DND-41 (cell line): ENCODE results near the gene NCS1.

ENCODE experiments used
- EZH2 ChIP-seq: IDR thresholded peaks from 3 replicates; pipeline ENCODE4 v1.6.1; 2012; ENCODE audit warnings: borderline replicate concordance, low read depth, mild to moderate bottlenecking, moderate library complexity, low read length, inconsistent platforms; ENCODE audit not compliant: severe bottlenecking
- TF ChIP-seq, protein P1 (sequence below): IDR thresholded peaks from 2 replicates; pipeline ENCODE4 v1.5.1; 2012; ENCODE audit warnings: borderline replicate concordance, low read length, moderate library complexity, mild to moderate bottlenecking; ENCODE audit not compliant: poor library complexity, severe bottlenecking; ENCODE audit errors: extremely low read depth

DNA sequence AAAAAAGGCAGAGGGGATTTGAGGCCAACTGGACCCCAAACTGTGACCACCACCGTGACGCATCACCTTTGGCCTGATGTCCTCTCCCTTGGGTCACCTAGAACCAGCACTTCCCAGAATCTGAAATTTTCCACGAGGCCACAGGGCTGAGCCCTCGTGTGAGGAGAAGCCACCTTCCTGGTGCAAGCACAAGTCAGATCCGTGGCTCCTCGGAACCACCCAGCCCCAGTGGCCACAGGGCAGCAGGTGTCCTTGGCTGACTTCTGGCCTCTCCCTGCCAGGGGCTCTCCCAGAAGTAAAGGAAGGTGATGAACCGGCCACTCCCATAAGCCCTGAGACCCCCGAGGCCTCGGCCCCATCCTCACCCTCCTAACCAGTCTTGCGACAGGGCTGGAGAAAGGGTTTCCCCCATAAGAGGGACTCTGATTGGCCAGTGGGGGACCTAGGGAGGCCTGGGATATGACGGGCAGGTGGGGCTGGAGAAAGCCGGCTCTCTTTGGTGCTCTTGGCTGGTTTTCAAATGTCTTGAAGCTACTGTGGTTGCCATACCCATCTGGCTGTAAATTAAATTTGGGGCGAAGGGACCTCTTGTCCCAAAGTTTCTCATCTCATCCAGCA lies 72.5 kb downstream of the NCS1 start:
- TF ChIP-seq, protein P1, sequence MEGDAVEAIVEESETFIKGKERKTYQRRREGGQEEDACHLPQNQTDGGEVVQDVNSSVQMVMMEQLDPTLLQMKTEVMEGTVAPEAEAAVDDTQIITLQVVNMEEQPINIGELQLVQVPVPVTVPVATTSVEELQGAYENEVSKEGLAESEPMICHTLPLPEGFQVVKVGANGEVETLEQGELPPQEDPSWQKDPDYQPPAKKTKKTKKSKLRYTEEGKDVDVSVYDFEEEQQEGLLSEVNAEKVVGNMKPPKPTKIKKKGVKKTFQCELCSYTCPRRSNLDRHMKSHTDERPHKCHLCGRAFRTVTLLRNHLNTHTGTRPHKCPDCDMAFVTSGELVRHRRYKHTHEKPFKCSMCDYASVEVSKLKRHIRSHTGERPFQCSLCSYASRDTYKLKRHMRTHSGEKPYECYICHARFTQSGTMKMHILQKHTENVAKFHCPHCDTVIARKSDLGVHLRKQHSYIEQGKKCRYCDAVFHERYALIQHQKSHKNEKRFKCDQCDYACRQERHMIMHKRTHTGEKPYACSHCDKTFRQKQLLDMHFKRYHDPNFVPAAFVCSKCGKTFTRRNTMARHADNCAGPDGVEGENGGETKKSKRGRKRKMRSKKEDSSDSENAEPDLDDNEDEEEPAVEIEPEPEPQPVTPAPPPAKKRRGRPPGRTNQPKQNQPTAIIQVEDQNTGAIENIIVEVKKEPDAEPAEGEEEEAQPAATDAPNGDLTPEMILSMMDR = no peak
- no peak for TF ChIP-seq EZH2
